ENCODE data around the gene HMGB3.

Gene HMGB3

DNA sequence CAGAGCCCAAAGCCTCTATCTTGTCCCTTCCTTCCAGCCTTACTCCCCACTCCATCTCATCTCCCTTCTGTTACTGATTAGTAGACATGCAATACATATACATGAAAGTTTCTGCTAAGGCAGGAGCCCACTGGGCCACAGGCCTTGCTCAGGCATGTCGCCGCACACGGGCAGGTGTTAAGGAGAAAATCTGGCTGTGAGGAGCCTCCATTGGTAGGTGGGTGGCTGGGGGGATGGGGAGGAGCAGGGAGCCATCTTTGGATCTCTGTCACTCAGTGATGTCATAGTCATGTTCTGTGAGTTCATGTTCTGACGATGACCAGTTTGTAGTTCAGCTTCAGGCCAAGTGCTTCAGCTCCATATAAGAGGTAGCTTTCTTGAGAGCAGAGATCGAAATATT is 2.9 kb upstream of the HMGB3 start:
- no peak for DNase-seq
- Histone ChIP-seq H3K79me1 (ENCODE audit: low read length) (no peaks in the 10 kb centered on the region), H3K4me2 (ENCODE audit: low read length) (no peak overlapping the region), H3K27ac (ENCODE audit: low read depth, low read length) (no peak overlapping the region), H3K23ac (ENCODE audit: low read length) (no peak overlapping the region), H2BK15ac (replicated peaks; ENCODE audit: low read depth) (no peak overlapping the region), H3K9ac (ENCODE audit: low read length) (no peak overlapping the region), H3K4ac (ENCODE audit: low read depth, low read length) (no peak overlapping the region), H3K79me2 (ENCODE audit: control insufficient read depth, insufficient read depth, low read length) (peaks cover 8% of the 10 kb centered on the region), H2BK120ac (ENCODE audit: low read depth, low read length) (no peak overlapping the region), H2BK5ac (ENCODE audit: low read length) (no peak overlapping the region), H3K18ac (ENCODE audit: low read length) (no peak overlapping the region), H3K4me1 (ENCODE audit: control insufficient read depth, low read depth, low read length) (no peaks in the 10 kb centered on the region), H3K4me3 (ENCODE audit: low read length) (no peak overlapping the region), H4K8ac (ENCODE audit: low read depth, low read length) (no peak overlapping the region), H3K56ac (ENCODE audit: low read length) (no peak overlapping the region), H2AK5ac (ENCODE audit: low read length) (no peak overlapping the region), H3K36me3 (ENCODE audit: control insufficient read depth, insufficient read depth, low read length) (no peaks in the 10 kb centered on the region), H3K27me3 (ENCODE audit: insufficient read depth, low read length, poor library complexity) (no peaks in the 10 kb centered on the region), H4K5ac (ENCODE audit: low read length) (no peak overlapping the region)
- WGBS (ENCODE audit: extremely low coverage, insufficient coverage, low lambda C conversion rate) = no CpG with 5 or more reads among the region's 5 CpGs

GRCh38 chrX:150980711-150981110 is 2.4 kb upstream of the HMGB3 start:
- no peak overlapping the region for H3K18ac ChIP-seq (ENCODE audit: low read length)
- no peaks in the 10 kb centered on the region for H3K79me1 ChIP-seq (ENCODE audit: low read length)
- H3K79me2 ChIP-seq (ENCODE audit: control insufficient read depth, insufficient read depth, low read length) = peaks cover 12% of the 10 kb centered on the region
- no peaks in the 10 kb centered on the region for H3K36me3 ChIP-seq (ENCODE audit: control insufficient read depth, insufficient read depth, low read length)
- no peak overlapping the region for H3K4ac ChIP-seq (ENCODE audit: low read depth, low read length)
- H3K23ac ChIP-seq (ENCODE audit: low read length) = no peak overlapping the region
- H3K9ac ChIP-seq (ENCODE audit: low read length) = no peak overlapping the region
- no peak overlapping the region for H2BK5ac ChIP-seq (ENCODE audit: low read length)
- H4K8ac ChIP-seq (ENCODE audit: low read depth, low read length) = no peak overlapping the region
- no peak overlapping the region for H4K5ac ChIP-seq (ENCODE audit: low read length)
- no peak overlapping the region for H2BK15ac ChIP-seq (replicated peaks; ENCODE audit: low read depth)
- H3K4me1 ChIP-seq (ENCODE audit: control insufficient read depth, low read depth, low read length) = no peaks in the 10 kb centered on the region
- H2BK120ac ChIP-seq (ENCODE audit: low read depth, low read length) = no peak overlapping the region
- H3K27ac ChIP-seq (ENCODE audit: low read depth, low read length) = no peak overlapping the region
- no peak for DNase-seq
- no CpG with 5 or more reads among the region's 4 CpGs for WGBS (ENCODE audit: extremely low coverage, insufficient coverage, low lambda C conversion rate)
- H3K56ac ChIP-seq (ENCODE audit: low read length) = no peak overlapping the region
- no peak overlapping the region for H3K4me2 ChIP-seq (ENCODE audit: low read length)
- no peaks in the 10 kb centered on the region for H3K27me3 ChIP-seq (ENCODE audit: insufficient read depth, low read length, poor library complexity)
- H2AK5ac ChIP-seq (ENCODE audit: low read length) = no peak overlapping the region
- no peak overlapping the region for H3K4me3 ChIP-seq (ENCODE audit: low read length)

DNA sequence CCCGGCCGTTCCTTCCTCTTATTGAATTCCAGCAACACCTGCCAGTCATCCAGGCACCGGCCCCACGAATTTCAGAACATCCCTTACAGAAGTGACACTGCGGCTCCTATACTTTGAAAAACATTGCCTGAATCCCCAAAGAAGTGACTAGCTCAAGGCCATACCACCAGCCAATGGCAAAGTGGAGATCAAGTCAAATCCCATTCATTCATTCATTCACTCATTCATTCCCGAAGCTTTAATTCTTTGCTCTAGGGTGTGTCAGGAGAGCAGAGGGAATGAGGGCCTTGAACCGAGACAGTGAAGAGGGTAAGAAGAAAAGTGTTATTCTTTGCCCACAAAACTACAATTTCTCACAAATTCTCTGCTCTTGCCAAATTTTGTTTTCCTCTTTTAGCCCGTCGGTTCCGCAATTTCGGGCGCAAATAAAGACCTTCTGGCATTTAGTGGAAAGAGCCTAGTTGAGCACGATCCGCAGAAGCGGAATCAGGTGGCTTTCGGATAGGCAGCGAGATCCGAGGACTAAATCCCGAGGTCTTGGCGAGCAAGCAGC is 824 bp upstream of the HMGB3 start:
- no CpG with 5 or more reads among the region's 20 CpGs for WGBS (ENCODE audit: extremely low coverage, insufficient coverage, low lambda C conversion rate)
- Histone ChIP-seq H2BK5ac (ENCODE audit: low read length) (no peak overlapping the region), H3K9ac (ENCODE audit: low read length) (peak overlapping the region; percentile 87), H3K27ac (ENCODE audit: low read depth, low read length) (peak overlapping the region; percentile 18), H3K23ac (ENCODE audit: low read length) (no peak overlapping the region), H3K18ac (ENCODE audit: low read length) (peak overlapping the region; percentile 19), H3K4me2 (ENCODE audit: low read length) (peak overlapping the region; percentile 50), H3K36me3 (ENCODE audit: control insufficient read depth, insufficient read depth, low read length) (peaks cover 2% of the 10 kb centered on the region), H3K79me2 (ENCODE audit: control insufficient read depth, insufficient read depth, low read length) (peaks cover 16% of the 10 kb centered on the region), H3K4ac (ENCODE audit: low read depth, low read length) (no peak overlapping the region), H4K5ac (ENCODE audit: low read length) (no peak overlapping the region), H4K8ac (ENCODE audit: low read depth, low read length) (no peak overlapping the region), H3K27me3 (ENCODE audit: insufficient read depth, low read length, poor library complexity) (no peaks in the 10 kb centered on the region), H2BK120ac (ENCODE audit: low read depth, low read length) (no peak overlapping the region), H3K4me1 (ENCODE audit: control insufficient read depth, low read depth, low read length) (no peaks in the 10 kb centered on the region), H3K4me3 (ENCODE audit: low read length) (peak overlapping the region; percentile 45), H2AK5ac (ENCODE audit: low read length) (no peak overlapping the region), H3K56ac (ENCODE audit: low read length) (peak overlapping the region; percentile 91), H2BK15ac (replicated peaks; ENCODE audit: low read depth) (no peak overlapping the region), H3K79me1 (ENCODE audit: low read length) (no peaks in the 10 kb centered on the region)
- DNase-seq = no peak

DNA sequence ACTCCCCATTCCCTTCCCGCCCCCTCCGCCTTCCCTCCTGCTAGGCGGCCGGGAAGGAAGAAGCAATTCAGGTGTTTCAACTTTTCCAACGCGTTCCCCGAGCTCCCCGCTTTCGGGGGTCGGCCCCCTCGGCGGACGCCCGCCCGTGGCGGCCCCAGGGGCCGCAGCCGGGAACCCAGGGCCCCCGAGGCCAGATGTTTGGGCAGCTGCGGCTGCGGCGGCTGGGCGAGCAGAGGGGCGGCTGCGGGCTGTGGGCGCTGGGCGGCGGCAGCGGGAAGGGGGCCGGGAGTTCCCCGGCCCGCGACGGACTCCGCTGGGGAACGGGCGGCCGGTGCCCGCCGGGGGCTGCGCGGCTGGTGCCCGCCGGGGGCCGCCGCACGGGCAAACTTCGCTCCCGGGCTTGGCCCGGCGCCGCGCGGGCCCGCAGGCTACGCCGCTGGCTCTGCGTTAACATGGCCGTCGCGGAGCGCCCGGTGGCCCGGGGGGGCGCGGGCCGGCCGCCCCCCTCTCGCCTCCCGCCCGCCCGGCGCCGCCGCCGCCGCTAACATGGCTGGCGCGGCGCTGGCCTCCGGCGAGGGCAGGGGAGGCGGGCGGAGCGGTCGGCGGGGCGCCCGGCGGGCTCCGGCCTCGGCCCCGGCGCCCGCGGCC is 510 bp downstream of the HMGB3 start:
- Histone ChIP-seq H3K4me1 (ENCODE audit: control insufficient read depth, low read depth, low read length) (no peaks in the 10 kb centered on the region), H3K23ac (ENCODE audit: low read length) (no peak overlapping the region), H3K79me2 (ENCODE audit: control insufficient read depth, insufficient read depth, low read length) (peaks cover 16% of the 10 kb centered on the region), H3K27ac (ENCODE audit: low read depth, low read length) (peak overlapping the region; percentile 87), H4K5ac (ENCODE audit: low read length) (no peak overlapping the region), H3K27me3 (ENCODE audit: insufficient read depth, low read length, poor library complexity) (no peaks in the 10 kb centered on the region), H2AK5ac (ENCODE audit: low read length) (no peak overlapping the region), H3K9ac (ENCODE audit: low read length) (peak overlapping the region; percentile 74), H3K18ac (ENCODE audit: low read length) (peak overlapping the region; percentile 99), H2BK5ac (ENCODE audit: low read length) (no peak overlapping the region), H2BK120ac (ENCODE audit: low read depth, low read length) (no peak overlapping the region), H2BK15ac (replicated peaks; ENCODE audit: low read depth) (no peak overlapping the region), H3K4ac (ENCODE audit: low read depth, low read length) (peak overlapping the region; percentile 94), H3K79me1 (ENCODE audit: low read length) (no peaks in the 10 kb centered on the region), H3K36me3 (ENCODE audit: control insufficient read depth, insufficient read depth, low read length) (peaks cover 2% of the 10 kb centered on the region), H3K56ac (ENCODE audit: low read length) (peak overlapping the region; percentile 78), H4K8ac (ENCODE audit: low read depth, low read length) (peak overlapping the region; percentile 97), H3K4me3 (ENCODE audit: low read length) (peak overlapping the region; percentile 49), H3K4me2 (ENCODE audit: low read length) (no peak overlapping the region)
- no peak for DNase-seq
- no CpG with 5 or more reads among the region's 96 CpGs for WGBS (ENCODE audit: extremely low coverage, insufficient coverage, low lambda C conversion rate)

- DNase-seq = no peak
- Histone ChIP-seq H3K18ac (ENCODE audit: low read length) (peak overlapping the region; percentile 99), H3K79me2 (ENCODE audit: control insufficient read depth, insufficient read depth, low read length) (peaks cover 16% of the 10 kb centered on the region), H3K4me2 (ENCODE audit: low read length) (peak overlapping the region; percentile 52), H3K36me3 (ENCODE audit: control insufficient read depth, insufficient read depth, low read length) (peaks cover 2% of the 10 kb centered on the region), H3K4ac (ENCODE audit: low read depth, low read length) (peak overlapping the region; percentile 94), H3K79me1 (ENCODE audit: low read length) (no peaks in the 10 kb centered on the region), H2BK15ac (replicated peaks; ENCODE audit: low read depth) (no peak overlapping the region), H2AK5ac (ENCODE audit: low read length) (no peak overlapping the region), H3K56ac (ENCODE audit: low read length) (peak overlapping the region; percentile 56), H3K27ac (ENCODE audit: low read depth, low read length) (no peak overlapping the region), H4K5ac (ENCODE audit: low read length) (no peak overlapping the region), H2BK5ac (ENCODE audit: low read length) (no peak overlapping the region), H2BK120ac (ENCODE audit: low read depth, low read length) (no peak overlapping the region), H3K9ac (ENCODE audit: low read length) (peak overlapping the region; percentile 71), H3K4me3 (ENCODE audit: low read length) (peak overlapping the region; percentile 60), H4K8ac (ENCODE audit: low read depth, low read length) (peak overlapping the region; percentile 97), H3K23ac (ENCODE audit: low read length) (no peak overlapping the region), H3K4me1 (ENCODE audit: control insufficient read depth, low read depth, low read length) (no peaks in the 10 kb centered on the region), H3K27me3 (ENCODE audit: insufficient read depth, low read length, poor library complexity) (no peaks in the 10 kb centered on the region)
- WGBS (ENCODE audit: extremely low coverage, insufficient coverage, low lambda C conversion rate) = no CpG with 5 or more reads among the region's 93 CpGs
Observed at GRCh38 chrX:150984169-150984824, 1.2 kb downstream of the HMGB3 start.

Data from mesendoderm (in vitro differentiated cells).